Esophagus squamous epithelium (tissue), 5 donors: Measurements from ENCODE around the gene FKTN. TPM values are rescaled to one million over a fixed set of nuclear protein-coding genes. Genes with fewer than 3 reads are reported as not detected.

Source experiments
- DNase-seq: peaks from one replicate; lab custom pipeline; 2025; lab: John Stamatoyannopoulos, UW
- H3K27ac ChIP-seq, 4 donors: fragments of 200-600 bp; sonication (generic); one replicate each; pipeline ENCODE4 v1.5.1; 2016 to 2019; ENCODE audit warnings: mild to moderate bottlenecking in 1 of 4
- H3K27me3 ChIP-seq, 4 donors: fragments of 200-600 bp; sonication (generic); 1 replicate in 3 of 4; 2 replicates in 1 of 4; pipeline versions ENCODE4 v1.5.1 to v1.6.0; 2017 to 2021; ENCODE audit warnings: antibody characterized with exemption in 1 of 4
- H3K36me3 ChIP-seq, 3 donors: fragments of 200-600 bp; sonication (generic); one replicate each; pipeline ENCODE4 v1.5.1; 2016 to 2019
- H3K4me1 ChIP-seq, 3 donors: fragments of 200-600 bp; sonication (generic); one replicate each; pipeline ENCODE4 v1.5.1; 2017 to 2019
- H3K4me3 ChIP-seq, 4 donors: fragments of 200-600 bp; sonication (generic); 1 replicate in 3 of 4; 2 replicates in 1 of 4; pipeline ENCODE4 v1.5.1; 2016 to 2019; ENCODE audit warnings: mild to moderate bottlenecking in 2 of 4, moderate library complexity in 1 of 4
- H3K9me3 ChIP-seq, 3 donors: fragments of 200-600 bp; sonication (generic); one replicate each; pipeline ENCODE4 v1.5.1; 2016 to 2019
- POLR2A ChIP-seq, 4 donors: fragments of 450-650 bp; IDR thresholded peaks; one replicate each; pipeline ENCODE4 v1.6.1; 2017; ENCODE audit warnings: antibody characterized with exemption in 4 of 4, mild to moderate bottlenecking in 4 of 4, moderate library complexity in 3 of 4
- WGBS, 2 donors: methylation state at CpG; one replicate each; pipeline ENCODE4 v1.1.5; 2018; 5-methylcytosine and 5-hydroxymethylcytosine counted together
- intact Hi-C: fragments of 100-400 bp; cut with DNase I; formaldehyde crosslinking; loops from one replicate; pipeline ENCODE4 v1.15.0; 2022
- total RNA-seq, 4 donors: library from RNA; depleted of rRNA; stranded (reverse); fragments of >200 nt; gene quantifications; one replicate each; pipeline ENCODE4 v1.1.0, GENCODE V29; 2016
- TF ChIP-seq, protein P1 (sequence below), 6 experiments: fragments of 450-650 bp in 4 of 6; fragments of 200-600 bp in 2 of 6; sonication (generic) in 2 of 6; IDR thresholded peaks; one replicate each; pipeline ENCODE4 v1.5.1; 2016 to 2019; ENCODE audit warnings: antibody characterized with exemption in 6 of 6, mild to moderate bottlenecking in 4 of 6, moderate library complexity in 4 of 6
- donor health status: DM: yes; HTN: yes; CAD: no.

FKTN gene
- total RNA-seq, 4 donors from 2014 or later: 5.9 to 10.9 (median 7.2) TPM

DNA sequence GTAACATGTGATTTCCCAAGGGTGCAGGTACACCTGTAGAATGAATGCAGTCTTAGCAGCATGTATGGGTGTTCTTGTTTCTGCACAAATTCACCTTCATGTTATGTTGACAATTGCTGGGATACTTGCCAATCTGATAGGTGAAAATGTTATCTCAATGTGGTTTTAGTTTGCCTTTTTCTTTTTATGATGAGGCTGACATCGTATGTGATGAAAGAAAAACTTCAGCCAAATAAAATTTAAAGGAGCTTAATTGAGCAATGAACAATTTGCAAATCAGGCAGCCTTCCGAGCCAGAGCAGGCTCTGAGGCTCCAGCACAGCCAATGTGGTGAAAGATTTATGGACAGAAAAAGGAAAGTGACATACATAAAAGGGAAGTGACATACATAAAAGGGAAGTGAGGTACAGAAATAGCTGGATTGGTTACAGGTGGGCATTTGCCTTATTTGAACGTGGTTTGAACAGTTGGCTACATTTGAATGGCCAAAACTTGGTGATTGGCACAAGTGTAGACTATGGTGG is 114.8 kb downstream of the FKTN start:
- Histone ChIP-seq H3K4me3 (no peak overlapping the region), H3K27ac (no peak overlapping the region), H3K36me3 (no peaks in the 10 kb centered on the region), H3K9me3 (no peaks in the 10 kb centered on the region), H3K4me1 (no peaks in the 10 kb centered on the region), H3K27me3 (peaks cover 0 to 12% (median 0%) of the 10 kb centered on the region in 4 donors)
- no peak for TF ChIP-seq POLR2A (IDR thresholded peaks at IDR 0.05)
- TF ChIP-seq, protein P1, sequence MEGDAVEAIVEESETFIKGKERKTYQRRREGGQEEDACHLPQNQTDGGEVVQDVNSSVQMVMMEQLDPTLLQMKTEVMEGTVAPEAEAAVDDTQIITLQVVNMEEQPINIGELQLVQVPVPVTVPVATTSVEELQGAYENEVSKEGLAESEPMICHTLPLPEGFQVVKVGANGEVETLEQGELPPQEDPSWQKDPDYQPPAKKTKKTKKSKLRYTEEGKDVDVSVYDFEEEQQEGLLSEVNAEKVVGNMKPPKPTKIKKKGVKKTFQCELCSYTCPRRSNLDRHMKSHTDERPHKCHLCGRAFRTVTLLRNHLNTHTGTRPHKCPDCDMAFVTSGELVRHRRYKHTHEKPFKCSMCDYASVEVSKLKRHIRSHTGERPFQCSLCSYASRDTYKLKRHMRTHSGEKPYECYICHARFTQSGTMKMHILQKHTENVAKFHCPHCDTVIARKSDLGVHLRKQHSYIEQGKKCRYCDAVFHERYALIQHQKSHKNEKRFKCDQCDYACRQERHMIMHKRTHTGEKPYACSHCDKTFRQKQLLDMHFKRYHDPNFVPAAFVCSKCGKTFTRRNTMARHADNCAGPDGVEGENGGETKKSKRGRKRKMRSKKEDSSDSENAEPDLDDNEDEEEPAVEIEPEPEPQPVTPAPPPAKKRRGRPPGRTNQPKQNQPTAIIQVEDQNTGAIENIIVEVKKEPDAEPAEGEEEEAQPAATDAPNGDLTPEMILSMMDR (IDR thresholded peaks at IDR 0.05): no peak
- intact Hi-C loops: no loop called here
- no peak for DNase-seq
- WGBS, 2 donors: 39 to 42% methylated on average over 3 of the region's 3 CpGs

DNA sequence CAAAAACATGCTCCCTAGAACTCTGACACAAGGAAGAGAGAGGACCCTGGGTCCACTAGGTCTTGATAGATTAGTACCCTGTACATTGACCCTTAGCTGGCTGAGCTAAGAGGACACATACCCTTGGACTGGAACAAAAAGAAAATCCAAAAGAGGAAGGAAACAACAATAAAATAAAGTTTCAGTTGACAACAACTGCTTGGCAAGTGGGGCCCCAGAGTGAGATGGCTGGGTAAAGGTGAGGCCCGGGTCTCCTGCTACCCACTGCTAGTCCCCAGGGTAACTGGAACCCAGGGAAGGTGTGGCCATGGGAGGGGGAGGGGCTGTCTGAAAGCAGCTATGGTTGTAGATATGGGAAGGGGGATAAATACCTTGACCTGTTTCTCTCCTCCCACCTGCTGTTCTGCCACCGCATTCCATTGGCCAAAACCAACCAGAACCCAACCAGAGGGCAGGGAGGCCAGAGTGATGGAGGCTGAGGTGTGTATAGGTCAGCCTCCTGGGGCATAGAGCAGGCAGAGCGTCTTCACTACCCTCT is 116.0 kb downstream of the FKTN start:
- intact Hi-C loops: no loop called here
- WGBS, 2 donors: 65 to 67% methylated on average over 3 of the region's 3 CpGs
- no peak overlapping the region for H3K4me3 ChIP-seq
- TF ChIP-seq, protein P1 (IDR thresholded peaks at IDR 0.05): no peak
- no peak for TF ChIP-seq POLR2A (IDR thresholded peaks at IDR 0.05)
- no peaks in the 10 kb centered on the region for H3K36me3 ChIP-seq
- H3K9me3 ChIP-seq: no peaks in the 10 kb centered on the region
- no peaks in the 10 kb centered on the region for H3K4me1 ChIP-seq
- no peak overlapping the region for H3K27ac ChIP-seq
- DNase-seq: no peak
- H3K27me3 ChIP-seq: peaks cover 0 to 12% (median 0%) of the 10 kb centered on the region in 4 donors

DNA sequence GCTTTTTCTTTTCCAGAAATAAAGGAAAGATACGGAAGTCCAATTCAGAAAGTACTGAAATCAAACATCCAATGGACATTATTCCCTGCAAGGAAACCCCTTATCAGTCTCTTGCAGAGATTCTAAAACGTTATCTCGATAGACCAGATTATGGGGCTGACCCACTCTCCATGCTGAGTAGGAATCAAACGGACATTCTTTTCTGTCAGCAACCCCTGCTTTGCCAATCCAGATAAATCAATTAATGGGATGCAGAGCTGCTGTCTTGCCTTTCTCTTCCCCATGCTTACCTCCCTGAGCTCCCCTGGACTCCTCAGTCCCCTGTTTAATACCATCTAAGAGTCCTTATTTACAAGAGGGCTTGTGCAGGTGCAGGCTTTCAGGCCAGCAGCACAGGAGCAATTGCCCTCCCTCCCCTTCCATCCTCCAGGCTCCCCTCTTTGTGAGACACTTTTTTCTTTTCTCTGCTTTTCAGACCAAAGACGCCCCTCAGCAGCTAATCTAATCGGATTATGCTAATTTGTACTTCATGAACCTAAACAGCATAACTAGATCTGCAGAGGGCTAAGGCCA is 118.5 kb downstream of the FKTN start:
- TF ChIP-seq, protein P1 (IDR thresholded peaks at IDR 0.05): no peak
- TF ChIP-seq POLR2A (IDR thresholded peaks at IDR 0.05): no peak
- 69 to 74% methylated on average over 6 of the region's 6 CpGs for WGBS, 2 donors
- Histone ChIP-seq H3K9me3 (no peaks in the 10 kb centered on the region), H3K36me3 (no peaks in the 10 kb centered on the region), H3K27me3 (peaks cover 0 to 4% (median 0%) of the 10 kb centered on the region in 4 donors), H3K4me3 (no peak overlapping the region), H3K4me1 (no peaks in the 10 kb centered on the region), H3K27ac (no peak overlapping the region)
- intact Hi-C loops: no loop called here
- DNase-seq: no peak

DNA sequence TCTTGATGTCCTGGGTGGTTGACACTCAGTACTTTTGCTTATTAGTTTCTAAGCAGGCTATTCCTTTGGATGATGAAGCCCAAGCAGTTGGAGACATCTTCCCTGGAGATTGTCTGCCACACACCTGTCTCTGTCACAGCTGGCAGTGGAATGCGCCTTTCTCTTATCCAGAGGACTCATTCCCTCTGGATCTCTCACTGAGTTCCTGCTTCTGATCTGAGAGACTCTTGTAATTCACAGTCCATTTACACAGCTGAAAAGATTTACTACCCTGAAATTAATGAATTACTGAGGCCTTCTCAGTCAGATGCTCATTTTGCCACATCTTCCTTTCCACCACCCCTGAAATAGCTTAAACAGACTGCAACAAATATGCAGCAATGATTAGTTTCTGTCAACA is 120.2 kb downstream of the FKTN start:
- Histone ChIP-seq H3K36me3 (no peaks in the 10 kb centered on the region), H3K9me3 (no peaks in the 10 kb centered on the region), H3K27me3 (no peaks in the 10 kb centered on the region), H3K4me1 (no peaks in the 10 kb centered on the region), H3K4me3 (no peak overlapping the region), H3K27ac (no peak overlapping the region)
- WGBS, 2 donors: 100% methylated on average over 1 of the region's 1 CpG
- intact Hi-C loops: no loop called here
- TF ChIP-seq, protein P1 (IDR thresholded peaks at IDR 0.05): no peak
- TF ChIP-seq POLR2A (IDR thresholded peaks at IDR 0.05): no peak
- no peak for DNase-seq

DNA sequence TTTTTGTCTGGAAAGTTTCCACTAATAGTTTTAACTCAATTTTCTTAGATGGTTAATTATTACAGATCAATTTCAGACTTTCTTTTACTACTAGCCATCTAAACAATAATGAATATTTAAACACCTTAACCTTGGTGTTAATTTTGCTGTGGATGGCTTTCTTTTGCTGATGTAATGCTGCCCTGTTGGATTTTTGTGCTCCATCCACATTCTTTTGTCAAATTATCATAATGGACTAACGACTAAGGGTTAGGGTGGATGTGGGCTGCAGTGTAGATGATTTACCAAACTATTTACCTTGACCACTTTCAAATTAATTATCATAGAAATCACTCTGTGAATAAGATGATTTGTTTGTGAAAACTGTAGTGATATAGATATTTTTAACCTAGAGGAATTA is 120.8 kb downstream of the FKTN start:
- no peaks in the 10 kb centered on the region for H3K9me3 ChIP-seq
- H3K36me3 ChIP-seq: no peaks in the 10 kb centered on the region
- intact Hi-C loops: no loop called here
- H3K4me1 ChIP-seq: no peaks in the 10 kb centered on the region
- no peak for DNase-seq
- 50 to 55% methylated on average over 1 of the region's 1 CpG for WGBS, 2 donors
- TF ChIP-seq, protein P1 (IDR thresholded peaks at IDR 0.05): no peak
- no peak for TF ChIP-seq POLR2A (IDR thresholded peaks at IDR 0.05)
- H3K27ac ChIP-seq: no peak overlapping the region
- no peaks in the 10 kb centered on the region for H3K27me3 ChIP-seq
- H3K4me3 ChIP-seq: no peak overlapping the region
